Islet precursor cell (in vitro differentiated cells): Measurements from ENCODE around the gene TAGLN2.

Experiments used
- DNase-seq: peaks from one replicate; pipeline ENCODE4 v3.0.0-alpha.2; 2018

The TAGLN2 gene

DNA sequence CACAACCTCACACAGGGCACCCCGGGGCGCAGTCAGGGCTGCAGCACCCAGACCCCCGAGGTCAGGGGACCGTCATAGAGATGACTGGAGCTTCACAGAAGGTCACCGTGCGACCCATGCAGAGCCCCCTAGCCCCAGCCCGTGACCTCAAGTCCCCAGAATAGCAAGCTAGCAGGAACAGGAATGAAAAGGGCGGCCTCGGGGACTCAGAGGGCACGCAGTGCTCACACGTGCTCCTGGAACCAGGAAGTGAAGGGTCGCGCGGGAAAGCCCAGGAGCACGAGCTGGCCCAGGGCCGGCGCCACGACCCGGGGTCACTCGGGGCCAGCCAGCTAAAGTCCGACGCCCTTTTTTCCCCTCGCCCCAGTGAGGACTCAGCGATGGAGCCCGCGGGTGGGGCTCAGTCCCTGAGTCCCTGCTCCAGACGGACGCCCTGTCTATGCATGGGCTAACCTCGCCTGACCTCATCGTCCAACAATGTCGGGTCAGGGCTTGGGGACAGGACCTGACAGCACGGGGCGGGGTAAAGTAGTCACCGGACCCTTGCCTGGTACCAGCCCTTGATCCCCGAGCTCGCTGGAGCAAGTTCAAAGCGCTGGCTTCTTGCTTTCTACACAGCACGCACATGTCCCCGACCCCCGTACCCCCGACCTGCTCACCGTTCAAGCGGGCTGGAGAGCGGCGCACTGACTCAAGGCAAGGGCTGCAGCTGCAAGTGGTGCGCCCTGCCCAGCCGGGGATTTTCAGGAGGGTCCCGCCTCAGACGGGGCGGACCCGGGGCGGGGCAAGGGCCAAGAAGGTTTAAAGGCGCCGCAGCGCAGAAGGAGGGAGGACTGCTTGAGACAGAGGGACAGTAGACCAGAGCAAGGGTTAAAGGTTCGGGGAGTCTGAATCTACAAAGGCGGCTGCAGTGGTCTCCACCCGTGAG lies at the start of gene TAGLN2:
Gene TAGLN2 (minus strand): TSS at position 717 of the 928 bp plus-strand sequence. CDS start 4,998 bp downstream, outside the sequence.
- DNase-seq, result peak; percentile 97

DNA sequence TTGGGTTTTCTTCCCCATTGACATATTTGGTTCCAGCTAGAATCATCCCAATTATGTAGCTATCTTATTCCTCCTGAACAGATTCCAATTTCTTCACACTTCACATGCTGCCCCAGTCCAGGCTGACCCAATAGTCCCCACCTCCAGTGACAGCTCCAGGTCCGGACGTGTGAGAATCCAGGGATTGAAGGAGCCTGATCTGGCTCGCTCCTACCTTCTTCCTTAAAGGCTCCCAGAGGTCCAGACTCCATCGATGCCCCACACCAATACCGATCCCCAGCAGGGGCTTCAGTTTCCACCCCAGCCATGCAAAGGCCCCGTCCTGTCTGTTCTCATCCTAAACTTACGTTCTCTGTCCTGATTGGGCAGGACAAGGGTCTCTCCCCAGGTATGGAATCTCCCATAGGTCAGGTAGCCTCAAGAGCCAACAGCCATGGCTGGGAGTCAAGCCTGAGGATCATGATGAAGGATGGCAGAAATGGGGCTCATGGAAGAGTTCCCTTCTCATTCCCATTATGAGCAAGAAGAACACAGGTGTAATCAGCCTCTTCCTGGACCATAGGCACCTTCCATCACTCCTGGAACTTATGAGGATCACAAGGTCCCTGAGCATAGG lies 49.2 kb upstream of the TAGLN2 start:
- DNase-seq, result peak; percentile 40

DNA sequence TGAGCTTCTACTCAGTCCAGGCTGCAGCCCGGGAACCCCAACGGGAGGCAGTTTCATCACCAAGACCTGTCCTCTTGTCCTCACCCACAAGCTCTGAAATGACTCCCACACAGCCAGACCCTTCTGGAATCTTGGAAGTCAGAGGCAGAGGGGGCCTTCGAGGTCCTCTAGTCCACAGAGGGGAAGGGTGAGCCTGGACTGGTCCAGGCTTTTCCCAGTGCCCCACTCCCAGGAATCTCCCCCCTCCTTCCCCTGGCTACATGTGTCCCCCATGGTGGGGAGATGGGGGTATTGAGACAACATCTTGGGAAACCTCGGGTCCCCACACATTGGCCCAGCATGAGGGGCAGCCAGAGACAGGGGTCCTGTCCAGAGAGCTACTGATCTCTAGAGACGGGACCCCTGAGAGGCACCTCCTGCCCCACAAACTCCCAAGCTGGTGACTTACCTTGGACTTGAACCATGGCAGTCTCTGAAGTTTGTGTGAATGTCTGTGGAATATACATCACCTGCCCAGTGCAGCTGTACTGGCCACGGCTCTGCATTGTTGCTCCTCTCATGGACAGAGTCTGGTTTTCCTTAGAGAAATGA lies 48.1 kb upstream of the TAGLN2 start:
- DNase-seq, result peak; percentile 29

DNA sequence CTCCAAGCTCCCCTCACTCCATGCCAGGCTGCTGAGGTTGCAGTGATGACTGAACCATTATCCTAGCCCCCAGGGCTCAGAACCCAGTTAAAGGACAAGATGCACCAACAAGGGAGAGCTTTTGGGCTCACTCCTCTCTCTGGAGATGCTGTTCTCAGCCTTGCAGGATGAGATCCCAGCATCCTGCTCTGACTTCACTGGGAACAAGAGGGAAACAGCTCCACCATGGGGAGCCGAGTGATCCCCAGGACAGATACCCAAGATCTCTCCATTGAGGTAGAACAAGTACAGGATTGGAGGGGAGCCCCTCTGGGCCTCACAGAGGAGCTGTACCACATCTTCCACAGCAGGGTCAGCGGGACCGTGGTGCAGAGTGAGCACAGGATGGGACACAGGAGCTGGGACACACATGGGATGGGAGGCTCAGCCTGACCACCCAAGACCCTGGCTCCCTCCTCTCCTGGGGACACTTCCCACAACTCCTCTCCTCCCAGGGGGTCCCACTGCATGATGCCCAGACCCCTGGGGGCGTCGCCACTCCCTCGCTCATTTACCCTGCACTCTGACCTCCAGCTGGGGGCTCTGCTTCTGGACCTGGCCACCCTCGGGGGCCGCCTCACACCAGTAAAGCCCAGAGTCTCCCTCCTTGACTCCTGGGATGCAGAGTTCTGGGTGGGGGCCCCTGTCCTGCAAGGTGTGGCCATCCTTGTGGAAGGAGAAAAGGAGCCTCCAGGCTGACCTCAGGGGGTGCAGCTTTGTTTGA lies 47.3 kb upstream of the TAGLN2 start:
- peak; percentile 49 for DNase-seq

DNA sequence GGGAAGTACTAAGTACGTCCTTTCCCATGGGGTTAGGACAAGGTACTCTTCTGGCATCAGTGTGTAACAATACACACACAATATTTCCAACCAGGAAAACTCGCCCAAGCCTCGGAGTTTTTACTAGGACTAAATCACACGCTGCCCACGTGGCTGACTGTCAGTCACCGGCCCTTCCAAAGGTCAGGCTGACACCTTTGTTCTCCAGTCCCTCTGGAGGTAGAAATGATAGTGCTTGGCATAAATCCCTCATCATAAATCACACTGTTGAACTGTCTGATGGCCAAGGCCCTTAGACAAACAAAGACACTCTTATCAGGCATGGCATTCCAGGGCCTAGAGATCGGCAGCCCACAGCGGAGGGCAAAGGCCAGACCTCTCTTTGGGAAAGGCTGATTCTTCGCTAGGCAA lies 45.6 kb upstream of the TAGLN2 start:
- peak; percentile 65 for DNase-seq

DNA sequence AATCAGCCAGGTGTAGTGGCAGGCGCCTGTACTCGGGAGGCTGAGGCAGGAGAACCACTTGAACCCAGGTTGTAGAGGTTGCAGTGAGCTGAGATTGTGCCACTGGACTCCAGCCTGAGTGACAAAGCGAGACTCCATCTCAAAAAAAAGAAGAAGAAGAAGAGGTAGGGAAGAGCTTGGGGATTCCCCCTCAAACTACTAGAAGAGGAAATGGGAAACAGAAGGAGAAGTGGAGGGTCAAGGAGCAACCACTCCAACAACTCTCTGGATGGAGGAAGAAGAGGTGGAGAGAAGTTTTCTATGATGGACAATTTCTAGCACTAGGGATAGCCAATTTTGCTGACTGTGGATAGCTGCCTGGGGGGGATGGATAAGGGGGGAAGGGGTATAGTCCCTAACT lies 43.6 kb upstream of the TAGLN2 start:
- DNase-seq, result no peak

DNA sequence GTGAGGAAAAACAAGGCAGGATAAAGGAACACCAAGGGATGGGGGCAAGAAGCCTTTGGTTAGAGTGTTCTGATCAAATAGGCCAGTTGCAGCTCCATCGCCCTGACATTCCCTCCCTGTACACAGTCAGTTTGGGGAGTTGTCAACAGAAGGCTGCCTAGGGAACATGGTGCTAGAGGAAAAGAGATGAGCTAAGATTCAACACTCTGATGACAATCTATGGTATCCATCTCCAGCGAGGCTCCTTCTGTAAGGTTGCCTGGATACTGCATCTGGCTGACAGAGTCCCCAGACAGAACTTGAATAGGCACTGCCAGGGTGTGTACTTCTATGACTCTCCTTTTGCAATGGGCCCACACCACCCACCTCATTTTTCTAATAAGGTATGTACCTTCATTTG lies 40.0 kb upstream of the TAGLN2 start:
- peak; percentile 21 for DNase-seq

DNA sequence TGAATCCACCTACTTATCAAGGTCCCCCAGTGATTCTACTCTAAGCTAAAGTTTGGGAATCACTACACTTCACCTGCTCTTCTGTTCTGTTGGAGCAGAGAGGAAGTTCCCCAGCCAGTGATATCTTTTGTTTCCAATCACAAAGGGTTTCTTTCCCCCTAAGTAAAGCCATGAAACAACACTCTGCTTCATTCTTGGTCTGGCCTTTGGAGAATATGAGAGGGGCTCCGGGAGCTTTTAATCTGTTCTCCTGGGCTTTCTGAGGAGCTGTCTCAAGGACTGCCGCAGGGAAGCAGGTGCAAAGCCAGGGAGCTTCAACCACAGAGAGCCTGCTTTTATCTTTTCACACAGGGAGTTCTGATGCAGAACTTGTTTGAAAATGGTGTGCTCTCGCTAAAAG lies 38.8 kb upstream of the TAGLN2 start:
- peak; percentile 37 for DNase-seq

DNA sequence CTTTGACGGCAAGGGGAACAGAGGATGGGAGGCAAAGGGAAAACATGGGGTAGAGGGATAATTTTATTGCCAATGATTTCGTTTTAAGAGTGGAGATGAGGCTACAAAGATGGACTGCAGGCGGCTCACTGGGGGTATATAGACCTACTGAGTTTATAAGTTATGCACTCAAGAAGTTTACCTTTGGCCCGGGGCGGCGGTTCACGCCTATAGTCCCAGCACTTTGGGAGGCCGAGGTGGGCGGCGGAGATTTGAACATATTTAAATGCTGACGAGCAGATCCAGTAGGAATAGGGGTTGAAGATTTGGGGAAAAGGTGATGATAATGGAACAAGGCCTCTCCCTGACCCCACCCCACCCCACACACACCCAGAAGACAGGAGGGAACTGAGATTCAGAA lies 36.9 kb upstream of the TAGLN2 start:
- peak; percentile 12 for DNase-seq

DNA sequence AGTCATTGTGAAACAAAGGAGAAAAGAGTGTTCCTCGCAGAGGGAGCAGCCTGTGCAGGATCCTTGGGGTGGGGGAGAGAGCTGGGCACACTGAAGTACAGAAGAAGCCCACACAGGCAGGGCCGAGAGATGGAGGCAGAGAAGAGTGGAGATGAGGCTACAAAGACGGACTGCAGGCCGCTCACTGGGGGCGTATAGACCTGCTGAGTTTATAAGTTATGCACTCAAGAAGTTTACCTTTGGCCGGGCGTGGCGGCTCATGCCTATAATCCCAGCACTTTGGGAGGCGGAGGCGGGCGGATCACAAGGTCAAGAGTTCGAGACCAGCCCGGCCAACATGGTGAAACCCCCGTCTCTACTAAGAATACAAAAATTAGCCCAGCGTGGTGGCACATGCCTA lies 36.3 kb upstream of the TAGLN2 start:
- DNase-seq, result peak; percentile 16

DNA sequence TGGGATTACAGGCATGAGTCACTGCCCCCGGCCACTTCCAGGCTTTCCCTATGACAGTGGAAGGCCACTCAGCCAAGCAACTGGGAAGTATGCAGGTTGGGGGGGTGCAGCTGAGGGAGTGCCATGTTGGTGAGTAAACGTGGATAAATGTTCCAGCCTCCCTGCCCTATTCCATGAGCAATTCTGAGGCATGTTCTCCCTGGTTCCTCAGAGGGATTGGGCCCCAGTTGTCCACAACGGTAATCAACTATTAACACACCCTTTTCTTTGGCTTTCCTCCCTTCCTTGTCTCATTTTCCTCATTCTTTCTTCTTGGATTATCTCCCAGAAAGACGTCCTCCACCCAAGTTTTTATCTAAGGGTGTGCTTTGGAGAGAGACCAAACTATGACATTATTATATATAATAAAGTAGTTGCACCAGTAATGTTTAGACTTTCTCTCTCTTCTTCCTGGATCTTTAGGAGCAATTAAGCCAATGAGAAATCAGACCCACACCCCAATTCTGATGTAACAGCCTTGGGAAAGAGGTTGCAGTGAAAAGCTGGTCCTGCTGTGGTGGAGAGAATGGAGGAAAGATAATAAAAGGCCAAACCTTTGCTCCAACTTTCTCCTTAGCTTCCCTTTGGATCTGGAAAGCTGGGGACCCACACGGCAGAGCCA lies 35.5 kb upstream of the TAGLN2 start:
- peak; percentile 50 for DNase-seq

DNA sequence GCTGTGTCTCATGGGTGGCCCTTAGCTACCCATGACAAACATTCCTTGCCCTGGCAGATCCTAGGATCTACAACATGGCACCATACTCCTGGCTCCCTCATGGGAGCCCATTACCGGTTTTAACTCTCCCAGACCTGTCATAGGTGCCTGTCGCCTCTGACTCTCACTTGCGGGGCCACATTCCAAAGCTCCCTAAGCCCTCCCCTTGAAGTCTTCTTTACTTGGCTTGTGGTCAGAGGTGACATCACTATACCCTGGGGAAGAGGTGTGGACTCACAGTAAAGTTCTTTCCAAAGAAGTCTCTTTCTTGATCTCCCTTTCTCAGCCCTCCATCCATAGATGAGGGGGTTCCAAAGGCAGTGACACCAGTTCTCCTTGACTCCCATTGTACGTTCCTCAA lies 34.1 kb upstream of the TAGLN2 start:
- DNase-seq, result peak; percentile 89

DNA sequence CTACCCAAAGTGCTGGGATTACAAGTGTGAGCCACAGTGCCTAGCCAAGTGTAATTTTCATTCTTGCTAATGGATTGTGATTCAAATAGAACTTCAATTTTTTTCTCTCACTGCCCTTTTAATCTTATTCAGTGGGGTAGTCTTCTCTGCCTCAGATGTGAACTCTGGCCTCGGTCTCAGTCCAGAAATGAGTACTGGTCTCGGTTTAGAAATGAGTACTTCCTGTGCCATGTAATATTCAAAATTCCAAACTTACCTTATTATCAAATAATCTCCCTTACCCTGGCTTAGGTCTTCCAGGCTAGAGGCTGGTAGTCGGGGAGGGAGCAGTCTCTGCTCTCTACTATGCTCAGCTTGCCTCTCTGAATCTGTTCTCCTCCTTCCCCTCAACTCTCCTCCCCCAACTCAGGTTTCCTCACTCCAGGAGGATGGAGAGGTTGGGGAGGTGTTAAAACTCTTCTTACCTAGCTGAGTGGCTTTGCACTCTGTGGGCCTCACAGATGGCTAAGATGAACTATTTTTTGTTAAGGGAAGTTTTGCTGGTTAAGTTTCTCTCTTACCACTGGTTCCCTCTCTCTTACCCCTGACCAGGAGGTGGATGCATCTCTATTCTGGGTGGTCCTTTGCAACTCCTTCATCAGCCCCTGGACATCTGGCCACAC lies 33.5 kb upstream of the TAGLN2 start:
- DNase-seq, result peak; percentile 29

DNA sequence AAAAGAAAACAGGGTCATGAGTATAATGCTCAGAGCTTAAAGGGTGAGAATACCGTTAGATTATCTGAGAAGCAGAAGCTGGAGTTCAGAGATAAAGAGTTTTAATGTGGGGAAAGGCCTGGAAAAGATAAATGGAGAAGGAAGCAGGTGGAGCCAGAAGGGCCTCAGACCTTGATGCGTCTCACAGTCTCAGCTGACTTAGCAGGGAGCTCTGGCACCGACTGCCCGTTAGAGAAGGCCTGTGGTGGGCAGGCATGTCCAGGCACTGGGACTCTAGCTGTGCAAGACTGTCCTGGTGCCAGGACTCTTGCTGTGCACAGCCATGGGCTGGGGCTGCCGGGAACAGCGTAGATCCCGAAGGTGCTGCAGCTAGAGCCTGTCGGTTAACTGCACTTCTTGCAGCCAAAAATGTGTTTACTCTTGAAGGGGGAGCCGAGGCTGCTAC lies 32.5 kb upstream of the TAGLN2 start:
- peak; percentile 33 for DNase-seq

DNA sequence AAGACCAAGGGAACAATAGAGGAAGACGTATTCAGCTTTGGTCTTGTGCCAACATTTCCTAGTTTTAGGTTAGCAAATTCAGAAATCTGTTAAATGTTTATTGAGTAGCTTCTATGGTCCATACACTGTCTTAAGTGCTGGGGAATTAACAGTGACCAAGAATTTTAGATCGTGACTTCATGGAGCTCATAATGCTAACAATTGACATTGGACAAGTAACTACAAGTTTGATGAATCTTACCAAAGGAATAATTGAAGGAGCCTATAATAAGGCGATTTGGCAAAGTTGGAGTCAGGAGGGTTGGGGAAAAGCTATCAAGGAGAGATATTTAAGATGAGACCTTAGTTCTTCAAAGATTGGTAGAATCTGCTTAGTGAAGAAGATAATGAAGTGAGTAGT lies 30.1 kb upstream of the TAGLN2 start:
- DNase-seq, result no peak

DNA sequence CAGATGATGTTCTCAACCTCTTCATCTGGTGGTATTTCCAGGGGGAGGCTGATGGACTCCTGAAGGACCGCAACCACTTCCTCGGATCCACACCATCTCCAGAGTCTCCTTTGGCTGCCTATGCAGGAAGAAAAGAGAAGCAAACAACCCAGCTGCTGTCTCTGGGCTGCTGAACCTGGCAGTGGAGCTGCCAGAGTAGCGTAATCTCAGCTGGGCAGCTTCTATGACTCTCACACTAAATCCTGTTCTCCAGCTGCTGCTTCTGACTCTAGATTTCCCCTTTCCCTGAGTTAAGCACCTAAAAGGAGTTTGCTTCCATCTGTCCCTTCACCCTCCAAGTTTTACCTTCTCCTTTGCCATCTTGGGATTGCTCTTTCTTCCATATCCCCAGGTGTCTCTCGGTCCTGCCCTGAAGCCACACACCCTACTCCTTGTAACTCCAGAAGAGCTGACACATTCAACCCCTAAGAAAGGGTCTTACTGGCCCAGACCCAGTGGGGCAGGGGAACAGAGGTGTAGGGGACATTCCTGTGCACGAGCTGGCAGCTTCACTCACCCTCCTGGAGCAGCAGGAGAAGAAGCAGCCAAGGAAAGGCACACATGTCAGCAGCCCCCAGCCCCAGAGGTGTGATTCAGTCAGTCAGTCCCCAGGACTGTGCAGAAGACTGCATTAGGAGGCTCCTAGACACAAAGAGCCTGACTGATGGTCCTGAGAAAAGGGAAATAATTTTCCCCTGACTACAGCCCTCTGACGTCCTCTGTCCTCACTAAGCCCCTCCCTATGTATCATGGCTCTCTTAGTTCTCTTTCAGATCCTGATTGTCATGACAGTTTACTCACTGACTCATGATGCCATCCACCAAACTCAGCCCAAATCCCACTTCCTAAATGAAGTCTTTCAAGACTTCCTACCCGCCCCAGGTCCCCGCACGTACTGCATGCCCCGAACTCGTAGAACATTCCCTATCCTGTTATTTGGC lies 28.5 kb upstream of the TAGLN2 start, which contains the start of gene SLAMF9:
Gene SLAMF9 (minus strand): TSS at position 702 of the 980 bp plus-strand sequence. CDS start 100 bp downstream, at position 602.
- DNase-seq, result peak; percentile 75

DNA sequence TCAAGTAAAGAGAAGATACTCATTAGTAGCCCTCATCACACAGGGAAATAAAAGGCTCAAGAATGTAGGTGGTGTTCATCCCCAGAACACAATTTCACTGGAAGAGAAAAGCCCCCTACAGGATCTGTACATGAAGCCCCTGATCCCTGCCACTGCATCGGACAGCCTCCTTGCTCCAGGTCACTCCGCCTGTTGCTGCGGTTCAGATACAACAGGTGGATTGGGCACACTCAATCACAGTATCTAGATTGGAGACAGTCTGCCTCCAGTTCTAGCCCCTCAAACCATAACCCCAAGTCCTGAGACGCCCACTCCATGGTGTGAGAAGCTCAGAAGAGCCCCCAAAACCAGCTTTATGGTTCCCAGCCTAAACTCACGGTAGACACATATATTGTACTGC lies 27.6 kb upstream of the TAGLN2 start:
- DNase-seq, result no peak

DNA sequence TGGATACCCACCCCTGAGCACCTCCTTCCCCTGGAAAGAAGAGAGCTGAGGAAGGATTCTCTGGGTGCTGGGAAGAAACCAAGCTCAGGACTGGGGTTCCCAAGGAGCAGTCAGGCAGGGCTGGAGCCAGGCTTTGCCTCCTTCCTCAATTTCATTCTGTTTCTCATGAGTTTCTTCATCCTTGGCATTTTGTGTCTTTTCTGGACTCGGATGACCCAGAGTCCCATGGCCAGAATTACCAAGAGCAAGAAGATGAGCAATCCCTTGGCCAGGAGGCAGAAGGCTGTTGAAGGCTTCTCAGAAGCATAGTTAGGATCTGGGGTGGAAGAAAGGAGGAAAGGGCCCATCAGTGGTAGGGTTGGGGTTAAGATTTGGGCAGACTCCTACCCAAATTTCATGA lies 26.2 kb upstream of the TAGLN2 start:
- DNase-seq, result peak; percentile 5

DNA sequence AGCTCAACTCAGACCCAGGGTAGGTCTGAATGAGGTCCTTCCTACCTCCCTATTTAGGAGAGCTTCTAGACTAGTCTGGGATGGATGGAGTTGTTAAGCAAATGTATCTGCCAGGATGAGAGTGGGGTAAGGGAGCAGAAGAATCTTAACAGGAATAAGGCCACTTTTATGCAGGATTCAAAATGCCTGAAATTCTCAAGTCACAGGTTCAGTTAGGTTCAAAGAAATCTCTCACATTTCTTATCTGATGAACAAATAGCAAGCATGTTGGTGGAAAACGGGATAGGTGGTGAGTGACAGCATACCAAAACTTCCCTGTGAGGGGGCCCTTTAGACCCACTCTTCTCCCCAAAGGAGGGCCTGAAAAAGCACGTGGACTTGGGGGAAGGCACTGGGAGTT lies 25.7 kb upstream of the TAGLN2 start:
- DNase-seq, result peak; percentile 43

DNA sequence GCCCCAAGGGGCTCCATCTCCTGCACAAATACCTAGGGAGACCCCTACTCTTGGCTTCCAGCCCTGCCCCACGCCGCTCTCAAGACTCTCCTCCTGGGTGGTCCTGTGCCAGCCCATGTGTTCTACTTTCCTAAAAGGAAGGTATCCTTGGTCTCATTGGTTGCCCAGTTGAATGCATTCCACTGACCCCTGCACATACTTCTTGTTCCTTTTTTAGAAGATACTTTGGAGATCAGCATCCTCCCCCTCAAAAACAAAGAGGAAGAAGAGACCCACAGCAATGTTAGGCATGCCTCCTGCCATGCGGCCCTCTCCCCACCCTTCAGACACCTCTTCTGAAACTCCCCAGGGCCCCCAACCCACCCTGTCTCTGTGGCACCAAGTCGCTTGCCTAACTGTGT lies 24.7 kb upstream of the TAGLN2 start:
- DNase-seq, result peak; percentile 20
